H1 (cell line): ENCODE data around the gene BLMH. TPM values are rescaled to one million over a fixed set of nuclear protein-coding genes. Genes with fewer than 3 reads are reported as not detected.

Source experiments
- CTCF ChIA-PET: fragments of 300-600 bp; sonication (Branson Sonifier 250); formaldehyde crosslinking; loops from one replicate; lab custom pipeline; 2021; ENCODE audit not compliant: partially characterized antibody; lab: Charles Lee
- POLR2A ChIA-PET: fragments of 300-600 bp; sonication (Branson Sonifier 250); formaldehyde crosslinking; loops from one replicate; lab custom pipeline; 2021; ENCODE audit warnings: inconsistent platforms; ENCODE audit not compliant: partially characterized antibody; lab: Charles Lee
- DNase-seq, 2 experiments: peaks; one replicate each; pipeline versions ENCODE4 v3.0.0 to v3.0.0-alpha.2; 2010 to 2022; ENCODE audit warnings: low spot score in 2 of 2, low read depth in 1 of 2, mixed read lengths in 1 of 2
- FAIRE-seq: peaks from 2 replicates; lab custom pipeline; 2011; peaks lifted over from hg19 to GRCh38; lab: Jason Lieb, UNC
- H2AFZ ChIP-seq: 2 replicates; pipeline ENCODE4 v1.8.1; 2012; ENCODE audit warnings: low read length, inconsistent platforms
- H2AK5ac ChIP-seq: 2 replicates; pipeline ENCODE4 v1.6.1; 2013; ENCODE audit warnings: low read depth, low read length
- H2BK120ac ChIP-seq: replicated peaks from 2 replicates; pipeline ENCODE3; 2013; ENCODE audit warnings: low read depth, low read length, inconsistent platforms
- H2BK12ac ChIP-seq: 2 replicates; pipeline ENCODE4 v1.6.1; 2013; ENCODE audit warnings: low read depth, low read length
- H2BK15ac ChIP-seq: 2 replicates; pipeline ENCODE4 v1.6.1; 2013; ENCODE audit warnings: low read length
- H2BK20ac ChIP-seq: 2 replicates; pipeline ENCODE4 v1.6.1; 2013; ENCODE audit warnings: low read length
- H2BK5ac ChIP-seq: 2 replicates; pipeline ENCODE4 v1.6.1; 2013; ENCODE audit warnings: low read depth, low read length
- H3K14ac ChIP-seq: 2 replicates; pipeline ENCODE4 v1.6.1; 2013; ENCODE audit warnings: inconsistent platforms; ENCODE audit not compliant: insufficient read length
- H3K18ac ChIP-seq: 2 replicates; pipeline ENCODE4 v1.6.1; 2013; ENCODE audit warnings: low read length; ENCODE audit errors: extremely low read depth
- H3K23ac ChIP-seq: 2 replicates; pipeline ENCODE4 v1.6.1; 2013; ENCODE audit warnings: inconsistent platforms; ENCODE audit not compliant: insufficient read length
- H3K23me2 ChIP-seq: 2 replicates; pipeline ENCODE4 v1.6.1; 2013; ENCODE audit warnings: low read depth, low read length
- H3K27ac ChIP-seq: 2 replicates; pipeline ENCODE4 v1.6.1; 2011; ENCODE audit warnings: low read depth, low read length, inconsistent platforms
- H3K27me3 ChIP-seq, 4 experiments: replicated peaks in 1 of 4; 1 replicate in 1 of 4; 2 replicates in 3 of 4; pipeline versions ENCODE4 v1.6.1 to v1.8.1; 2011 to 2013; ENCODE audit warnings: low read length in 3 of 4, mild to moderate bottlenecking in 3 of 4, inconsistent platforms in 2 of 4, mixed read lengths in 2 of 4, moderate library complexity in 1 of 4; ENCODE audit not compliant: control insufficient read depth in 3 of 4, insufficient read depth in 3 of 4; ENCODE audit errors: extremely low read depth in 1 of 4
- H3K36me3 ChIP-seq, 4 experiments: 2 replicates each; pipeline versions ENCODE4 v1.6.1 to v1.8.1; 2011 to 2013; ENCODE audit warnings: mild to moderate bottlenecking in 4 of 4, low read length in 3 of 4, moderate library complexity in 2 of 4, control low read depth in 1 of 4, inconsistent platforms in 1 of 4; ENCODE audit not compliant: insufficient read depth in 4 of 4, control insufficient read depth in 2 of 4
- H3K4ac ChIP-seq: replicated peaks from 2 replicates; pipeline ENCODE3; 2013; ENCODE audit warnings: low read length, low read depth, mixed read lengths, inconsistent platforms; ENCODE audit not compliant: insufficient read length
- H3K4me1 ChIP-seq, 4 experiments: replicated peaks in 1 of 4; 1 replicate in 1 of 4; 2 replicates in 3 of 4; pipeline versions ENCODE4 v1.6.1 to v1.8.1; 2011 to 2013; ENCODE audit warnings: low read length in 3 of 4, inconsistent platforms in 2 of 4, mixed read lengths in 1 of 4; ENCODE audit not compliant: insufficient read depth in 4 of 4, control insufficient read depth in 3 of 4
- H3K4me2 ChIP-seq, 2 experiments: 2 replicates each; pipeline versions ENCODE4 v1.6.1 to v1.8.1; 2011 to 2013; ENCODE audit warnings: low read depth in 2 of 2, low read length in 2 of 2, control low read depth in 1 of 2, inconsistent platforms in 1 of 2, mild to moderate bottlenecking in 1 of 2; ENCODE audit not compliant: insufficient read depth in 1 of 2
- H3K4me3 ChIP-seq, 4 experiments: fragments of 200-600, 300-600 bp in 1 of 4; sonication (generic), shearing (Covaris generic), sonication (Bioruptor Twin) in 1 of 4; 2 replicates each; pipeline versions ENCODE4 v1.5.1 to v1.8.1; 2011 to 2016; ENCODE audit warnings: low read length in 4 of 4, low read depth in 3 of 4, control low read depth in 2 of 4, inconsistent platforms in 2 of 4, mild to moderate bottlenecking in 2 of 4, mixed read lengths in 1 of 4, moderate library complexity in 1 of 4; ENCODE audit not compliant: insufficient read depth in 2 of 4; ENCODE audit errors: extremely low read depth in 1 of 4
- H3K56ac ChIP-seq: replicated peaks from 2 replicates; pipeline ENCODE3; 2013; ENCODE audit warnings: low read depth, mild to moderate bottlenecking, mixed read lengths, low read length, inconsistent platforms; ENCODE audit not compliant: insufficient read length
- H3K79me1 ChIP-seq: 2 replicates; pipeline ENCODE4 v1.6.1; 2013; ENCODE audit warnings: low read depth, low read length, control low read depth
- H3K79me2 ChIP-seq, 2 experiments: 2 replicates each; pipeline versions ENCODE4 v1.6.1 to v1.8.1; 2012 to 2013; ENCODE audit warnings: low read length in 2 of 2, mild to moderate bottlenecking in 2 of 2, inconsistent platforms in 1 of 2; ENCODE audit not compliant: insufficient read depth in 2 of 2, control insufficient read depth in 1 of 2
- H3K9ac ChIP-seq, 4 experiments: replicated peaks in 1 of 4; 1 replicate in 1 of 4; 2 replicates in 3 of 4; pipeline versions ENCODE4 v1.6.1 to v1.8.1; 2011 to 2013; ENCODE audit warnings: low read depth in 3 of 4, low read length in 3 of 4, control low read depth in 2 of 4, mild to moderate bottlenecking in 2 of 4, moderate library complexity in 2 of 4, inconsistent platforms in 1 of 4; ENCODE audit errors: extremely low read depth in 1 of 4
- H3K9me3 ChIP-seq, 2 experiments: 2 replicates each; pipeline versions ENCODE4 v1.6.1 to v1.8.1; 2012 to 2013; ENCODE audit warnings: mild to moderate bottlenecking in 2 of 2, moderate library complexity in 2 of 2, control low read depth in 1 of 2, inconsistent platforms in 1 of 2, low read depth in 1 of 2, low read length in 1 of 2, mixed read lengths in 1 of 2; ENCODE audit not compliant: insufficient read depth in 2 of 2
- H4K20me1 ChIP-seq, 2 experiments: replicated peaks in 1 of 2; 2 replicates each; pipeline versions ENCODE3 to v1.8.1; 2011 to 2013; ENCODE audit warnings: inconsistent platforms in 2 of 2, low read length in 2 of 2, mild to moderate bottlenecking in 1 of 2; ENCODE audit not compliant: insufficient read depth in 2 of 2, control insufficient read depth in 1 of 2
- H4K5ac ChIP-seq: 2 replicates; pipeline ENCODE4 v1.6.1; 2013; ENCODE audit warnings: low read length, low read depth, mixed read lengths, inconsistent platforms; ENCODE audit not compliant: insufficient read length
- H4K8ac ChIP-seq: 2 replicates; pipeline ENCODE4 v1.8.0; 2013; ENCODE audit warnings: mild to moderate bottlenecking, moderate library complexity, low read length, inconsistent platforms; ENCODE audit not compliant: insufficient read depth; ENCODE audit errors: extremely low read depth
- H4K91ac ChIP-seq: replicated peaks from 2 replicates; pipeline ENCODE3; 2013; ENCODE audit warnings: low read length, mixed read lengths, inconsistent platforms; ENCODE audit not compliant: insufficient read length
- CBX8 ChIP-seq: fragments of 300-800, 300-1000 bp; sonication (generic); IDR thresholded peaks from 2 replicates; pipeline ENCODE4 v1.7.1; 2016; ENCODE audit warnings: low read depth, low read length, borderline replicate concordance
- EZH2 ChIP-seq: fragments of 200-600 bp; sonication (generic); IDR thresholded peaks from 2 replicates; pipeline ENCODE4 v1.7.1; 2012; ENCODE audit warnings: low read depth, mild to moderate bottlenecking, moderate library complexity, low read length, inconsistent platforms; ENCODE audit not compliant: severe bottlenecking
- NRF1 ChIP-seq: IDR thresholded peaks from 2 replicates; pipeline ENCODE4 v1.6.1; 2011; ENCODE audit warnings: mild to moderate bottlenecking, low read depth, low read length, improper control_type of control experiment
- POLR2A ChIP-seq, 2 experiments: IDR thresholded peaks; 1 replicate in 1 of 2; 2 replicates in 1 of 2; pipeline ENCODE4 v1.6.1; 2011; ENCODE audit warnings: low read depth in 2 of 2, low read length in 2 of 2, mild to moderate bottlenecking in 2 of 2; ENCODE audit errors: control extremely low read depth in 1 of 2
- RBBP5 ChIP-seq: IDR thresholded peaks from 2 replicates; pipeline ENCODE4 v1.7.1; 2012; ENCODE audit warnings: low read depth, mild to moderate bottlenecking, inconsistent platforms, low read length, moderate library complexity, borderline replicate concordance
- SP4 ChIP-seq: IDR thresholded peaks from 2 replicates; pipeline ENCODE4 v1.6.1; 2012; ENCODE audit warnings: low read length, inconsistent platforms
- TAF1 ChIP-seq: IDR thresholded peaks from 2 replicates; pipeline ENCODE4 v1.6.1; 2011; ENCODE audit warnings: mild to moderate bottlenecking, low read depth, low read length
- WGBS, 2 experiments: shearing (Covaris generic) in 1 of 2; methylation state at CpG; one replicate each; pipeline versions ENCODE4 v1.1.6 to v1.1.7; 2013 to 2015; ENCODE audit warnings: low lambda C conversion rate in 2 of 2, mixed read lengths in 2 of 2, inconsistent platforms in 1 of 2, low coverage in 1 of 2, missing lambda C conversion rate in 1 of 2; ENCODE audit not compliant: insufficient replicate concordance in 2 of 2, insufficient coverage in 1 of 2, insufficient read length in 1 of 2; ENCODE audit errors: extremely low coverage in 1 of 2, missing lambda C conversion rate in 1 of 2; 5-methylcytosine and 5-hydroxymethylcytosine counted together
- polyA plus RNA-seq, 7 experiments: library from polyadenylated mRNA; depleted of rRNA in 3 of 7; stranded (reverse) in 5 of 7; unstranded in 2 of 7; fragments of >200 nt in 5 of 7; fragments of 200-250 nt in 2 of 7; gene quantifications; 1 replicate in 5 of 7; 2 replicates in 1 of 7; 4 replicates in 1 of 7; pipeline versions ENCODE4 v1.2.1 to v1.2.3, GENCODE V29; 2011 to 2013; ENCODE audit warnings: missing spikeins in 2 of 7, mixed read lengths in 2 of 7
- total RNA-seq: library from RNA; stranded (reverse); fragmentation: NEBNext Ultra II Directional; extraction: Animal tissue kit (Norgen Biotek cat#: 25700); gene quantifications from 2 replicates; pipeline ENCODE4 v1.2.1, GENCODE V29; 2021

Gene BLMH
- total and polyA plus RNA-seq, 2 of the 8 experiments (the other 6 are each of a cell fraction or from before 2014, with no cell fraction given), result 18.2 to 74.3 TPM

- Histone ChIP-seq H3K4me3 (no peak overlapping the region), H3K14ac (no peak overlapping the region), H2BK20ac (no peak overlapping the region), H3K79me1 (no peaks in the 10 kb centered on the region; the same call in 1 of the 2 replicates), H4K20me1 (no peaks in the 10 kb centered on the region), H2BK12ac (no peak overlapping the region), H2BK5ac (no peak overlapping the region), H4K5ac (no peak overlapping the region), H3K23ac (no peak overlapping the region), H4K91ac (no peak overlapping the region), H2AK5ac (no peak overlapping the region), H3K4me2 (no peak overlapping the region), H3K27me3 (no peaks in the 10 kb centered on the region), H3K23me2 (no peaks in the 10 kb centered on the region), H4K8ac (no peak overlapping the region), H3K36me3 (no peaks in the 10 kb centered on the region), H3K56ac (no peak overlapping the region), H2BK120ac (no peak overlapping the region), H3K27ac (no peak overlapping the region), H3K9ac (no peak overlapping the region), H3K18ac (no peak overlapping the region), H3K4me1 (no peaks in the 10 kb centered on the region; a peak in 2 of 7 replicates), H3K9me3 (no peaks in the 10 kb centered on the region), H3K79me2 (no peaks in the 10 kb centered on the region), H2BK15ac (no peak overlapping the region), H3K4ac (no peak overlapping the region), H2AFZ (no peak overlapping the region)
- TF ChIP-seq POLR2A (IDR thresholded peaks at IDR 0.05; ENCODE audit: control extremely low read depth in 1 of 2, low read depth in 2 of 2, low read length in 2 of 2), result no peak
- no peak for TF ChIP-seq NRF1
- TF ChIP-seq TAF1, result no peak
- TF ChIP-seq RBBP5, result no peak
- no peak for TF ChIP-seq EZH2
- no peak for TF ChIP-seq SP4
- TF ChIP-seq CBX8, result no peak
- DNase-seq, result no peak
- ChIA-PET POLR2A (no interaction called here), CTCF (no interaction called here)
- FAIRE-seq, result no peak
- WGBS, 2 experiments, result 87% methylated on average over 11 of the region's 11 CpGs; no CpG with 5 or more reads in 1 of the 2 experiments
These were observed 73.9 kb downstream of the BLMH start for GRCh38 chr17:30217746-30218245.
